Neural cell (in vitro differentiated cells): ENCODE data around the gene MYLK. TPM values are rescaled to one million over a fixed set of nuclear protein-coding genes. Genes with fewer than 3 reads are reported as not detected.

Source experiments
- H2AFZ ChIP-seq: fragments of 200-600, 300-800 bp; sonication (generic), shearing (Covaris generic); 2 replicates; pipeline ENCODE4 v1.6.0; 2014; ENCODE audit warnings: low read depth, mild to moderate bottlenecking, antibody characterized with exemption, low read length, moderate library complexity
- H3F3A ChIP-seq: fragments of 200-600 bp; shearing (Covaris generic); 2 replicates; pipeline ENCODE4 v1.6.1; 2016; ENCODE audit warnings: mild to moderate bottlenecking, moderate library complexity, mixed read lengths, antibody characterized with exemption, low read length; ENCODE audit not compliant: insufficient read depth, poor library complexity, severe bottlenecking
- H3K27ac ChIP-seq: fragments of 200-600, 300-800 bp; sonication (generic), shearing (Covaris generic); 2 replicates; pipeline ENCODE4 v1.5.1; 2014; ENCODE audit warnings: mild to moderate bottlenecking, low read length, moderate library complexity
- H3K27me3 ChIP-seq: fragments of 300-800, 200-600 bp; sonication (generic), shearing (Covaris generic); 2 replicates; pipeline ENCODE4 v1.6.0; 2014; ENCODE audit warnings: mild to moderate bottlenecking, low read depth, low read length, moderate library complexity; ENCODE audit not compliant: insufficient read depth
- H3K36me3 ChIP-seq: fragments of 300-800, 200-600 bp; sonication (generic), shearing (Covaris generic); 2 replicates; pipeline ENCODE4 v1.5.1; 2014; ENCODE audit warnings: mild to moderate bottlenecking, antibody characterized with exemption, low read length, moderate library complexity; ENCODE audit not compliant: insufficient read depth
- H3K4me2 ChIP-seq: fragments of 300-800, 200-600 bp; sonication (generic), shearing (Covaris generic); 2 replicates; pipeline ENCODE4 v1.6.0; 2014; ENCODE audit warnings: mild to moderate bottlenecking, low read length
- H3K4me3 ChIP-seq: fragments of 300-800, 200-600 bp; sonication (generic), shearing (Covaris generic); 2 replicates; pipeline ENCODE4 v1.5.1; 2014; ENCODE audit warnings: mild to moderate bottlenecking, low read length, moderate library complexity
- H3K79me2 ChIP-seq: fragments of 200-600 bp; shearing (Covaris generic); replicated peaks from 2 replicates; pipeline ENCODE4 v1.6.0; 2014; ENCODE audit warnings: mild to moderate bottlenecking, low read length, moderate library complexity; ENCODE audit not compliant: insufficient read depth
- H3K9ac ChIP-seq: fragments of 300-800, 200-600 bp; sonication (generic), shearing (Covaris generic); 2 replicates; pipeline ENCODE4 v1.6.1; 2016; ENCODE audit warnings: mild to moderate bottlenecking, low read length, mixed read lengths
- H3K9me2 ChIP-seq: fragments of 200-600 bp; shearing (Covaris generic); 2 replicates; pipeline ENCODE4 v1.6.1; 2016; ENCODE audit warnings: mild to moderate bottlenecking, low read length, mixed read lengths; ENCODE audit not compliant: insufficient read depth
- H3K9me3 ChIP-seq: fragments of 200-600, 300-800 bp; sonication (generic), shearing (Covaris generic); 2 replicates; pipeline ENCODE4 v1.6.1; 2016; ENCODE audit warnings: mild to moderate bottlenecking, mixed run types, low read length, moderate library complexity, mixed read lengths
- H4K20me1 ChIP-seq: fragments of 200-600 bp; shearing (Covaris generic); 2 replicates; pipeline ENCODE4 v1.6.1; 2016; ENCODE audit warnings: mild to moderate bottlenecking, mixed run types; ENCODE audit not compliant: insufficient read depth
- EP300 ChIP-seq: fragments of 450-650 bp; conservative IDR thresholded peaks from 2 replicates; pipeline ENCODE4 v1.6.1; 2014; ENCODE audit warnings: antibody characterized with exemption, mild to moderate bottlenecking, moderate library complexity; ENCODE audit not compliant: poor library complexity, severe bottlenecking
- EZH2 ChIP-seq: fragments of 200-600, 300-800 bp; shearing (Covaris generic), sonication (generic); IDR thresholded peaks from 2 replicates; pipeline ENCODE4 v1.6.1; 2014; ENCODE audit warnings: antibody characterized with exemption, low read length, borderline replicate concordance, mild to moderate bottlenecking; ENCODE audit not compliant: insufficient read depth, poor library complexity, severe bottlenecking
- MXI1 ChIP-seq: fragments of 450-650 bp; conservative IDR thresholded peaks from 2 replicates; pipeline ENCODE4 v1.6.1; 2014; ENCODE audit warnings: antibody characterized with exemption, mild to moderate bottlenecking; ENCODE audit not compliant: poor library complexity, severe bottlenecking
- POLR2AphosphoS5 ChIP-seq: IDR thresholded peaks from 2 replicates; pipeline ENCODE4 v1.6.1; 2012
- RAD21 ChIP-seq: fragments of 450-650 bp; conservative IDR thresholded peaks from 2 replicates; pipeline ENCODE4 v1.6.1; 2014; ENCODE audit warnings: antibody characterized with exemption, mild to moderate bottlenecking, moderate library complexity
- SMC3 ChIP-seq: fragments of 450-650 bp; conservative IDR thresholded peaks from 2 replicates; pipeline ENCODE4 v1.6.1; 2014; ENCODE audit warnings: antibody characterized with exemption, mild to moderate bottlenecking, moderate library complexity; ENCODE audit not compliant: poor library complexity
- TAF1 ChIP-seq: IDR thresholded peaks from 2 replicates; pipeline ENCODE4 v1.6.1; 2012; ENCODE audit warnings: low read depth
- polyA plus RNA-seq: library from polyadenylated mRNA; depleted of rRNA; stranded (reverse); fragments of >200 nt; gene quantifications from 2 replicates; pipeline ENCODE4 v1.2.3, GENCODE V29; 2014
- TF ChIP-seq, protein P1 (sequence below): IDR thresholded peaks from 2 replicates; pipeline ENCODE4 v1.6.1; 2012; ENCODE audit warnings: borderline replicate concordance
- TF ChIP-seq, protein P2 (sequence below): fragments of 450-650 bp; IDR thresholded peaks from 2 replicates; pipeline ENCODE4 v1.5.1; 2014; ENCODE audit warnings: antibody characterized with exemption, mild to moderate bottlenecking, moderate library complexity; ENCODE audit not compliant: poor library complexity, severe bottlenecking

The MYLK gene
- polyA plus RNA-seq, 1 donor from 2014 or later: 0.43 TPM

DNA sequence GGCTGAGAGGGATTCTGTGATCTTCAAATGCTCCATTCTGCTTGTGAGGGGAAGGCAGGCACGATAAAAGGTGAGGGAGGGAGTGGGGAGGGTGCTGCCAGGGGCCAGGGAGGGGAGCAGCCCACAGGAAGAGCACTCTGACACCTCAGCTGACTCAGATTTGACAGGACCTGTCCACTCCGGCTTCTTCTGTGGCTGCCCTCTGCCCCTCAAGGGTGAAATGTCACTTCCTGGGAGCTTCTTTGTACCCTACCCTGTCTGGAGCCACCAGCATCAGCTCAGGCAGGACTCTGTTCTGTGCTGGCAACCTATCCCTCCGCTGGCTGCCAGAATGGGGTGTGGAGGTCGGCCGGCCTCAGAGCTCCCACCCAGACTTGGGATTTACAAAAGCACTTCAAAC is 185.3 kb downstream of the MYLK start:
- Histone ChIP-seq H3K4me2 (no peak overlapping the region), H4K20me1 (no peaks in the 10 kb centered on the region), H2AFZ (no peak overlapping the region), H3K79me2 (no peaks in the 10 kb centered on the region), H3K9me3 (no peaks in the 10 kb centered on the region), H3K9ac (no peak overlapping the region), H3K4me3 (no peak overlapping the region), H3K36me3 (no peaks in the 10 kb centered on the region), H3K27ac (no peak overlapping the region), H3K27me3 (no peaks in the 10 kb centered on the region), H3F3A (no peaks in the 10 kb centered on the region), H3K9me2 (no peaks in the 10 kb centered on the region)
- TF ChIP-seq POLR2AphosphoS5: no peak
- TF ChIP-seq EP300: no peak
- TF ChIP-seq MXI1: no peak
- TF ChIP-seq, protein P1, sequence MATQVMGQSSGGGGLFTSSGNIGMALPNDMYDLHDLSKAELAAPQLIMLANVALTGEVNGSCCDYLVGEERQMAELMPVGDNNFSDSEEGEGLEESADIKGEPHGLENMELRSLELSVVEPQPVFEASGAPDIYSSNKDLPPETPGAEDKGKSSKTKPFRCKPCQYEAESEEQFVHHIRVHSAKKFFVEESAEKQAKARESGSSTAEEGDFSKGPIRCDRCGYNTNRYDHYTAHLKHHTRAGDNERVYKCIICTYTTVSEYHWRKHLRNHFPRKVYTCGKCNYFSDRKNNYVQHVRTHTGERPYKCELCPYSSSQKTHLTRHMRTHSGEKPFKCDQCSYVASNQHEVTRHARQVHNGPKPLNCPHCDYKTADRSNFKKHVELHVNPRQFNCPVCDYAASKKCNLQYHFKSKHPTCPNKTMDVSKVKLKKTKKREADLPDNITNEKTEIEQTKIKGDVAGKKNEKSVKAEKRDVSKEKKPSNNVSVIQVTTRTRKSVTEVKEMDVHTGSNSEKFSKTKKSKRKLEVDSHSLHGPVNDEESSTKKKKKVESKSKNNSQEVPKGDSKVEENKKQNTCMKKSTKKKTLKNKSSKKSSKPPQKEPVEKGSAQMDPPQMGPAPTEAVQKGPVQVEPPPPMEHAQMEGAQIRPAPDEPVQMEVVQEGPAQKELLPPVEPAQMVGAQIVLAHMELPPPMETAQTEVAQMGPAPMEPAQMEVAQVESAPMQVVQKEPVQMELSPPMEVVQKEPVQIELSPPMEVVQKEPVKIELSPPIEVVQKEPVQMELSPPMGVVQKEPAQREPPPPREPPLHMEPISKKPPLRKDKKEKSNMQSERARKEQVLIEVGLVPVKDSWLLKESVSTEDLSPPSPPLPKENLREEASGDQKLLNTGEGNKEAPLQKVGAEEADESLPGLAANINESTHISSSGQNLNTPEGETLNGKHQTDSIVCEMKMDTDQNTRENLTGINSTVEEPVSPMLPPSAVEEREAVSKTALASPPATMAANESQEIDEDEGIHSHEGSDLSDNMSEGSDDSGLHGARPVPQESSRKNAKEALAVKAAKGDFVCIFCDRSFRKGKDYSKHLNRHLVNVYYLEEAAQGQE: no peak
- no peak for TF ChIP-seq RAD21
- TF ChIP-seq EZH2: no peak
- no peak for TF ChIP-seq TAF1
- TF ChIP-seq SMC3: no peak
- TF ChIP-seq, protein P2, sequence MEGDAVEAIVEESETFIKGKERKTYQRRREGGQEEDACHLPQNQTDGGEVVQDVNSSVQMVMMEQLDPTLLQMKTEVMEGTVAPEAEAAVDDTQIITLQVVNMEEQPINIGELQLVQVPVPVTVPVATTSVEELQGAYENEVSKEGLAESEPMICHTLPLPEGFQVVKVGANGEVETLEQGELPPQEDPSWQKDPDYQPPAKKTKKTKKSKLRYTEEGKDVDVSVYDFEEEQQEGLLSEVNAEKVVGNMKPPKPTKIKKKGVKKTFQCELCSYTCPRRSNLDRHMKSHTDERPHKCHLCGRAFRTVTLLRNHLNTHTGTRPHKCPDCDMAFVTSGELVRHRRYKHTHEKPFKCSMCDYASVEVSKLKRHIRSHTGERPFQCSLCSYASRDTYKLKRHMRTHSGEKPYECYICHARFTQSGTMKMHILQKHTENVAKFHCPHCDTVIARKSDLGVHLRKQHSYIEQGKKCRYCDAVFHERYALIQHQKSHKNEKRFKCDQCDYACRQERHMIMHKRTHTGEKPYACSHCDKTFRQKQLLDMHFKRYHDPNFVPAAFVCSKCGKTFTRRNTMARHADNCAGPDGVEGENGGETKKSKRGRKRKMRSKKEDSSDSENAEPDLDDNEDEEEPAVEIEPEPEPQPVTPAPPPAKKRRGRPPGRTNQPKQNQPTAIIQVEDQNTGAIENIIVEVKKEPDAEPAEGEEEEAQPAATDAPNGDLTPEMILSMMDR: no peak

DNA sequence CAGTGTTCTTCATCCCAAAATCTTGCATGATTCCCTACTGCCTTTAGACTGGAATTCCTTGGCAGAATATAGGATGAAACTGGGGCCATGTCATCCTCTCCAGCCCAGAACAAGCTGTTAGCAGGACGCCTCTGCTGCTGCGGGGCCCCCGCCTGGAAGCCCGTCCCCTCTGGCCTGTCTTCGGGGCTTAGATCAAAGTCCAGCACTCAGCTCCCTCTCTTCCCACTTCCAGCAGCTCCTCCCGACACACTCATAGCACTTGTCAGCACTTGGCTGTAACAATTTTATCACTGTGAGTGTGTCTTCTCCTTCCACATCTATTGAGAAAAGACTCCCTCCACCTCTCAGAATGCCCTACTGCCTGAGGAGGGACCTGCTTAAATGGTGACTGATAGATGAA is 187.3 kb downstream of the MYLK start:
- Histone ChIP-seq H3K9ac (no peak overlapping the region), H3K27ac (no peak overlapping the region), H3K4me3 (no peak overlapping the region), H4K20me1 (no peaks in the 10 kb centered on the region), H3K9me2 (no peaks in the 10 kb centered on the region), H2AFZ (no peak overlapping the region), H3K4me2 (no peak overlapping the region), H3K79me2 (no peaks in the 10 kb centered on the region), H3K27me3 (no peaks in the 10 kb centered on the region), H3K36me3 (no peaks in the 10 kb centered on the region), H3K9me3 (no peaks in the 10 kb centered on the region), H3F3A (no peaks in the 10 kb centered on the region)
- TF ChIP-seq EZH2 (no peak), EP300 (no peak), MXI1 (no peak), RAD21 (no peak), TAF1 (no peak), POLR2AphosphoS5 (no peak), SMC3 (no peak)
- TF ChIP-seq, protein P1: no peak
- TF ChIP-seq, protein P2: no peak
